Cerebellar nuclear complex (tissue), 1 donor: ENCODE data around the gene TMEM209.
"Not testable (repeated sequence)": the region's sequence is repeated elsewhere in the genome, so short reads cannot be mapped to it uniquely, and the experiment has no call there.

Experiments used
- DNase-seq, 2 experiments: peaks; one replicate each; lab custom pipeline; 2025; lab: John Stamatoyannopoulos, UW

TMEM209 gene

DNA sequence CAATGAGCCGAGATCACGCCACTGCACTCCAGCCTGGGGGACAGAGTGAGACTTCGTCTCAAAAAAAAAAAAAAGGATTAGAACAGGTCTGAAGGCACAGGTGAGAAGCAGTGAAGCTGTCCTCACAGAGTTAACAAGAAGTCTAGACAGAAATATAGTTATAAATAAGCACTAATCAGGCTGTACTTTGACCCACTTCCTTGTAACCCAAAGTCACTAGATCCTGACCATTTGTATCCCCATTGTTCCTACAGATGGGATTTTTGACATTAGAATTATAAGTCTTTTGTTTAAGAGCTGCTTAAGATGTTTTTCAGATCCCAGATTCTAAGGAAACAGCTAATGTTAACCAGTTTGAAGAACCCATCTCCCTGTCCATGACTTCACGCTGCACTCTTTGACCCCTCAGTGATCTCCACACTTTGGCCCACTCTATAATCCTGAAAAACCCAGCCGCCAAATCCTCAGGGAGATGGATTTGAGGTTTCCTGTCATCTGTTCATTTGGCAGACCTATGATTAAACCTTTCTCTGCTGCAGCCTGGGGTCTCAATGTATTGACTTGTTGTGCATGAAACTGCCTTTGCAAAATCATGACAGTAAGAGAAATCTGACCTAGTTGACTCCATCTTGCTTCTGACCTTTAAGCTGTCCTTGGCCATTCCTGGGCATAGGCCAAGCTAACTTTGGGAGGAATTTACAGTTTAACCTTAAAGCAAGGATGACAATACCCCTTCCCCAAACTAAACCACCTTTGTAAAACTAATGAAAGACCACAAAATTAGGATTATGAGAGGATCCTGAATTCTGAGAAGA is 13.8 kb upstream of the TMEM209 start:
- DNase-seq: no peak

GRCh38 chr7:130216750-130217149 is 11.5 kb upstream of the TMEM209 start:
- no peak for DNase-seq

GRCh38 chr7:130216025-130216424 is 10.8 kb upstream of the TMEM209 start:
- no peak for DNase-seq

DNA sequence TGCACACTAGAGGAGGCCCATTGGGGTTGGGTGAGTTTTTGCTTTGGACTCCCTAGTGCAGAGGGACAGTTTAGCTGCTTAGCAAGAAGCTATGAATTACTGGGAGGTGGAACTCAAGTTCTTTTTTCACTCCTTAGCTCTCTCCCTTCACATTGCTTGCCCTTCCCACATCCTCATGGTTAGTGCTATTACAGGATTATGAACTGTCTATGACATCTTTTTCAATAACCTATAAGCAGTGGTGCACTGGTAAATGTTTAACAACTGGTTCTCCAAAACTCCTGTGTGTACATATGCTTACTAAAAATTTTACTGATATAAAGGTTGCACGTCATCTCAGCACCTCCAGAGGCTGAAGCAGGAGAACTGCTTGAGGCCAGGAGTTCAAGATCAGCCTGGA is 8.6 kb upstream of the TMEM209 start:
- DNase-seq: no peak

- DNase-seq: no peak
These were observed 5.2 kb upstream of the TMEM209 start for GRCh38 chr7:130210181-130210935.

- no peak for DNase-seq
These were observed 3.3 kb upstream of the TMEM209 start for GRCh38 chr7:130208516-130208915.

DNA sequence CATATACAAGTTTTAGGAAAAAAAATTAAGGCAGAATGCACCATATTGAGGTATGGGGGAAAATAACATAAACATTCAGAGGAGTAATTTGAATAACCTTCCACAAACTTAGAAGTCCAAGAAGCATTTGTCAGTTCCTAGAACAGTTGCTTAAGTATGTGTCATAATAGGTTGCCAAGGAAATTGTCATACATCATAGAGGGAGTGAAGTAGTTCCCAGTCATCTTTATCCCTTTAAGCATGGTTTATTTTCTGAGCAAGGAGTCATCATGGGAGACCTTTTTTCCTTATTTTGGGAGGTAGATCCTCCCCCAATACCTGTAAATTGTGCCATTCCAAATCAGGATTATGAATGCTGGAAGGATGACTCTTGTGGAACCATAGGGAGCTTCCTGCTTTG is 2.4 kb upstream of the TMEM209 start, which contains the start of gene SSMEM1:
Gene SSMEM1 (plus strand): TSS at position 219 of the 400 bp plus-strand sequence. CDS start 51 bp downstream, at position 270.
- no peak for DNase-seq

DNA sequence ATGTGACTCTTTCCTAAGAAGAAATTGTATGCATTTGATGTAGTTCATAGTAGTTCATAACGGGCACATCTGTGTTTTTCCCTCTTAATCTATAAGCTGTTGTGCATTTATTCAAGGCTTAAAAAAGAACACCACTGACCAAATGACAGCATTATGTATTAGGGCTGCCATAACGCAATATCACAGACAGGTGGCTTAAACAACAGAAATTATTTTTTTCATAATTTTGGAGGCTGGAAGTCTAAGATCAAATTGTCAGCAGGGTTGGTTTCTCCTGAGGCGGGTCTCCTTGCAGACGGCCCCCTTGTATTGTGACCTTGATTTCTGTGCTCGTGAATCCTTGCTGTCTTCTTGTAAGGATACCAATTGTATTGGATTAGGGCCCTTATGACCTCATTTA is 1.8 kb upstream of the TMEM209 start:
- no peak for DNase-seq

DNA sequence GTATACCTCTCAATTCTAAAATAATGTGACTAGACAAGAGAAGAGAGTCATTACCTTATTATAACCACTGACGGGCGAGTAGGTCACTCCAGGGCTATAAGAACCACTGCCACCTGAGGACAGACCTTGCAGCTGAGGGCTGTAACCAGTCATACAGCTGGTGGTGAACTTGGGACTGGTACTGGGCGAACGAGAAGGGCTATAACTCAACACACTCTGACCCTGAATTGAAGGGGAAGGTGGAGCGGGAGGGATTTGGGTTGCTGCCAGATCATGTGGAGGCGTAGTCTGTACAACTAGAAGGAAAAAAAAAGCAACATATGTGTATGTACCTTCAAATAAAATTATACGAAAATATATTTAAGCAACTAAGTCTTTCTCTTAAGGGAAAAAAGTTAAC is 3.4 kb downstream of the TMEM209 start:
- no peak for DNase-seq

DNA sequence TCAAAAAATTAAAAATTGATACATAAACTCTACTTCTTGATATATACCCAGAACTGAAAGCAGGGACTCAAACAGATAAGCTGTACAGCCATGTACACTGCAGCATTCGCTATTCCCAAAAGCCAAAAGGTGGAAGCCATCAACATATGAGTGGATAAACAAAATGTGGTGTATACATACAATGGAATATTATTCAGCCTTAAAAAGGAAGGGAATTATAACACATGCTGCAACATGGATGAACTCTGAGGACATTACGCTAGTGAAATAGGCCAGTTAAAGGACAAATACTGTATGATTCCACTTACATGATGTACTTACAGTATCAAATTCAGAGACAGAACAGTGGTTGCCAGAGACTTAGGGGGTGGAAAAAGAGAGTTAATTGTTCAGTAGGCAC is 8.1 kb downstream of the TMEM209 start:
- no peak for DNase-seq

- no peak for DNase-seq
These were observed 8.7 kb downstream of the TMEM209 start for GRCh38 chr7:130196476-130196875.

DNA sequence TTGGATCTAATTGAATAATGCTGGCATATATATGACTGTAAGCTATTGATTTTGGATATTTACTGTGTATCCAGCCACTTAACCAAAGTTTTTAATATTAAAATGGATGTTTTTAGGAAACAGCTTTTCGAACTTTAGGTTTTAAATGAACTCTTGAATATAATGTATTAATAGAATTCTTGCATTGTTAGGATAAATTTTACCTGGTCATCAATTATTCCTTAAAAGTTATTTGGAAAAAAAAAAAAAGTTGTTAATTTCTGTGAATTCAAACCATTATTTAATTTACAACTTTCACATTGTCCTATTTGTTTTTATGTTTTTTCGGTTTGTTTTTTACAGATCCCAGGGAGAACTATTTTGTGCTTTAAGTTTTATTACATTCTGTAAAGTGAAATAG is 9.8 kb downstream of the TMEM209 start:
- no peak for DNase-seq

DNA sequence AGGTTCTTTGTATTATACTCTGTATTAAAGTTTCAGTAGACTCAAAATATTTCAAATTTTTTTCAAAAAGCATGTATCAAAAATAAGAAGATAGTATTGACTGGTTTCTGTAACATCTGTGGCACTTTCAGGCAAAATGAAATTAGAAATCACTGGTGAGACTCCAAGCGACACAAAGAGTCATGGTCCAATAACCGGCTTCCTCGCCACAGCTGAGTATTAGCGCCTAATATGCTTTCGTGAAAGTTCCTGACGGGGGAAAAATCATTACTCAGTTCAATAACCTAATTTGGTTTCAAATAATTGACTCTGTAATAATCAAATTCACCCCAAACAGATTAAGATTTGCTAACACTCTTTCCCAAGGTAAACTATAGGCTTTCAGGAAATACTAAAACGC is 13.4 kb downstream of the TMEM209 start:
- DNase-seq: no peak

- DNase-seq: no peak
These were observed 15.9 kb downstream of the TMEM209 start for GRCh38 chr7:130189343-130189742.

GRCh38 chr7:130187360-130187759 is 17.8 kb downstream of the TMEM209 start:
- no peak for DNase-seq

- not testable (repeated sequence) for DNase-seq
These were observed 20.9 kb downstream of the TMEM209 start for GRCh38 chr7:130184349-130184748.

DNA sequence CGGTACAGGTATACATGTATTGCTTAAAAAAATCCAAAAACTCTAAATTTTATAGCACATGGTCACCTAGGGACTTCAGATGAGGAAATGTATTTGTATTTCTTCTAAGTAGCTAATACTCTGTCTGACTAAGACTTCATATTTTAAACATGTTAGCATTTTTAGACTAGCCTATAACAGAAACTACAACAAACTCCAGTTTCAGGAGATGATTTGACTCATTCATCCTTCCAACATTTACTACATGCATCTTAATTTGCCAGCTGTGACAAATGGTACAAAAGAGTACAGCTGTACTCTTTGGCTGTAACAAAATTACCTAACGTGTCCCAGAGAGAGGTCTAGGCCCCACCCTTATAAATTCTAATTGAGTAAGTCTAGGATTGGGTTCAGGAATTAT is 22.2 kb downstream of the TMEM209 start:
- no peak for DNase-seq

DNA sequence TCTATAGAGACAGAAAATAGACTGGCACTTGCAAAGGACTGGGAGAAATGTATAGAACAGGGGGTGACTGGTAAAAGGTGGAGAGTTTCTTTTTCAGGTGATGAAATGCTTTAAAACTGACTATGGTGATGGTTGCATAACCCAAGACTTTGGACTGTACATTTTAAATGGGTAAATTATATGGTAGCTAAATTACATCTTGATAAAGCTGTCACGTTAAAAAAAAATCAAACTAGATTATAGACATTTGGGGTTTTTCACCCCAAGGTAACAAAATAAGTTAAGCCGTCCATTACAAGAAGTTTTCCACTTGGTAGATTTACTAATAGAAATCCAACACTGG is 24.0 kb downstream of the TMEM209 start:
- no peak for DNase-seq

DNA sequence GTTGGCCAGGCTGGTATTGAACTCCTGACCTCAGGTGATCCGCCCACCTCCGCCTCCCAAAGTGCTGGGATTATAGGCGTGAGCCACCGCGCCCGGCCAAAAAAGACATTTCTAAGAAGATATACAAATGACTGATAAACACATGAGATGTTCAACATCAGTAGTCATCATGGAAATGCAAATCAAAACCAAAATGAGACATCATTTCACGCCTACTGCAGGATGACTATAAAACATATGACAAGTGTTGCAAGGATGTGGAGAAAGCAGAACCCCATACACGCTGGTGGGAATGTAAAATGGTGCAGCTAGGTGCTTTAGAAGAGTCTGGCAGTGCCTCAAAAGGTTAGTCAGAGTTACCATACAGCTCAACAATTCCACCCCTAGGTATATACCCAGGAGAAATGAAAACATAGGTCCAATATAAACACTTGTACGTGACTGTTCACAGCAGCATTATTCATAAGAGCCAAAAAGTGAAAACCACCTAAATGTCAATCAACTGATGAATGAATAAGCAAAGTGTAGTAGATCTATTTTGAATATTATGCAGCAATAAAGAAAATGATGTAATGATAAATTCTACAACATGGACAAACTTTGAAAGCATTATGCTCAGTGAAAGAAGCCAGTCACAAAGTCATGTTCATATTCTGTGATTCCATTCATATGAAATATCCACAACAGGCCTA is 24.5 kb downstream of the TMEM209 start:
- no peak for DNase-seq

GRCh38 chr7:130179631-130180030 is 25.6 kb downstream of the TMEM209 start:
- no peak for DNase-seq

GRCh38 chr7:130178251-130178650 is 27.0 kb downstream of the TMEM209 start:
- no peak for DNase-seq

- DNase-seq: no peak
These were observed 30.8 kb downstream of the TMEM209 start for GRCh38 chr7:130174237-130174959.
